CD14-positive monocyte (primary cell): ENCODE measurements around the gene UGT1A9. TPM values are rescaled to one million over a fixed set of nuclear protein-coding genes. Genes with fewer than 3 reads are reported as not detected.

ENCODE experiments used
- DNase-seq, 3 donors: peaks; one replicate each; pipeline ENCODE4 v3.0.0-alpha.2; 2011 to 2022
- H2AFZ ChIP-seq: 2 replicates; pipeline ENCODE4 v1.6.0; 2012; ENCODE audit warnings: mild to moderate bottlenecking, low read depth, low read length, inconsistent platforms; ENCODE audit not compliant: insufficient read depth, poor library complexity, severe bottlenecking
- H3K27ac ChIP-seq, 2 donors: 1 replicate in 1 of 2; 2 replicates in 1 of 2; pipeline ENCODE4 v1.5.1; 2012 to 2013; ENCODE audit warnings: low read length in 2 of 2, control low read depth in 1 of 2, inconsistent platforms in 1 of 2, low read depth in 1 of 2, mild to moderate bottlenecking in 1 of 2
- H3K27me3 ChIP-seq, 2 donors: one replicate each; pipeline versions ENCODE4 v1.6.0 to v1.6.1; 2011 to 2013; ENCODE audit warnings: low read length in 2 of 2; ENCODE audit not compliant: control insufficient read depth in 2 of 2, insufficient read depth in 2 of 2
- H3K36me3 ChIP-seq, 2 donors: replicated peaks in 1 of 2; 1 replicate in 1 of 2; 2 replicates in 1 of 2; pipeline versions ENCODE4 v1.5.1 to v1.6.1; 2012 to 2013; ENCODE audit warnings: low read length in 2 of 2, control low read depth in 1 of 2, inconsistent platforms in 1 of 2, mild to moderate bottlenecking in 1 of 2; ENCODE audit not compliant: insufficient read depth in 2 of 2, control insufficient read depth in 1 of 2
- H3K4me1 ChIP-seq, 2 donors: 1 replicate in 1 of 2; 2 replicates in 1 of 2; pipeline versions ENCODE4 v1.5.1 to v1.6.1; 2012 to 2013; ENCODE audit warnings: low read length in 2 of 2, control low read depth in 1 of 2, inconsistent platforms in 1 of 2, mild to moderate bottlenecking in 1 of 2, moderate library complexity in 1 of 2; ENCODE audit not compliant: insufficient read depth in 2 of 2, control insufficient read depth in 1 of 2
- H3K4me2 ChIP-seq: replicated peaks from 2 replicates; pipeline ENCODE3; 2012; ENCODE audit warnings: low read length, moderate library complexity, mild to moderate bottlenecking; ENCODE audit not compliant: poor library complexity, severe bottlenecking; ENCODE audit errors: extremely low read depth
- H3K4me3 ChIP-seq, 3 experiments: fragments of 200-600 bp in 1 of 3; sonication (generic) in 1 of 3; replicated peaks in 1 of 3; 1 replicate in 2 of 3; 2 replicates in 1 of 3; pipeline ENCODE4 v1.5.1; 2011 to 2013; ENCODE audit warnings: low read length in 3 of 3, mild to moderate bottlenecking in 3 of 3, control low read depth in 2 of 3, low read depth in 2 of 3, inconsistent platforms in 1 of 3, moderate library complexity in 1 of 3
- H3K79me2 ChIP-seq: 2 replicates; pipeline ENCODE4 v1.6.0; 2012; ENCODE audit warnings: mild to moderate bottlenecking, control low read depth, inconsistent platforms, low read length, moderate library complexity; ENCODE audit not compliant: insufficient read depth
- H3K9ac ChIP-seq: 2 replicates; pipeline ENCODE4 v1.6.0; 2017; ENCODE audit warnings: low read length, mild to moderate bottlenecking; ENCODE audit not compliant: insufficient read depth, poor library complexity, severe bottlenecking
- H3K9me3 ChIP-seq, 2 donors: replicated peaks in 1 of 2; 1 replicate in 1 of 2; 2 replicates in 1 of 2; pipeline versions ENCODE4 v1.5.1 to v1.6.1; 2012 to 2013; ENCODE audit warnings: low read length in 2 of 2, control low read depth in 1 of 2; ENCODE audit not compliant: control insufficient read depth in 1 of 2, insufficient read depth in 1 of 2
- H4K20me1 ChIP-seq: 2 replicates; pipeline ENCODE4 v1.6.0; 2012; ENCODE audit warnings: mild to moderate bottlenecking, low read length, control low read depth, moderate library complexity; ENCODE audit not compliant: insufficient read depth
- H3K27ac Mint-ChIP-seq, 7 donors: one replicate each; pipeline ENCODE4 v1.8.0; 2020; ENCODE audit warnings: mild to moderate bottlenecking in 7 of 7, mixed read lengths in 7 of 7, moderate library complexity in 6 of 7, inconsistent platforms in 2 of 7
- H3K27me3 Mint-ChIP-seq, 3 donors: one replicate each; pipeline ENCODE4 v1.8.0; 2021 to 2022; ENCODE audit warnings: low read depth in 3 of 3, mild to moderate bottlenecking in 3 of 3, mixed read lengths in 3 of 3, moderate library complexity in 3 of 3, inconsistent platforms in 1 of 3
- H3K36me3 Mint-ChIP-seq, 2 donors: one replicate each; pipeline ENCODE4 v1.8.0; 2020; ENCODE audit warnings: mixed read lengths in 2 of 2, inconsistent platforms in 1 of 2, mild to moderate bottlenecking in 1 of 2
- H3K4me1 Mint-ChIP-seq: one replicate; pipeline ENCODE4 v1.8.0; 2020; ENCODE audit warnings: mild to moderate bottlenecking, mixed read lengths
- H3K4me3 Mint-ChIP-seq, 2 donors: one replicate each; pipeline ENCODE4 v1.8.0; 2020; ENCODE audit warnings: mild to moderate bottlenecking in 2 of 2, mixed read lengths in 2 of 2, moderate library complexity in 1 of 2
- H3K9me3 Mint-ChIP-seq, 7 donors: one replicate each; pipeline ENCODE4 v1.8.0; 2020 to 2022; ENCODE audit warnings: mixed read lengths in 7 of 7, mild to moderate bottlenecking in 6 of 7, moderate library complexity in 6 of 7, inconsistent platforms in 2 of 7
- WGBS: methylation state at CpG from one replicate; pipeline ENCODE4 v1.1.5; 2013; ENCODE audit warnings: missing lambda C conversion rate; ENCODE audit not compliant: insufficient coverage; 5-methylcytosine and 5-hydroxymethylcytosine counted together
- intact Hi-C, 2 donors: fragments of 100-400 bp; cut with micrococcal nuclease; formaldehyde crosslinking; loops; one replicate each; pipeline versions ENCODE4 v1.15.0 to v1.15.1; 2023
- polyA plus RNA-seq, 3 donors: library from polyadenylated mRNA; depleted of rRNA in 1 of 3; unstranded in 2 of 3; stranded (reverse) in 1 of 3; fragments of 300-500 nt in 2 of 3; fragments of >200 nt in 1 of 3; fragmentation: Illumina TruSeq in 2 of 3; gene quantifications; 1 replicate in 2 of 3; 2 replicates in 1 of 3; pipeline ENCODE4 v1.2.3, GENCODE V29; 2012 to 2021
- TF ChIP-seq, protein P1 (sequence below): fragments of 200-600 bp; IDR thresholded peaks from one replicate; pipeline ENCODE4 v1.8.0; 2022; ENCODE audit warnings: antibody characterized with exemption, mild to moderate bottlenecking

UGT1A9 gene
- polyA plus RNA-seq, 3 donors: not detected

DNA sequence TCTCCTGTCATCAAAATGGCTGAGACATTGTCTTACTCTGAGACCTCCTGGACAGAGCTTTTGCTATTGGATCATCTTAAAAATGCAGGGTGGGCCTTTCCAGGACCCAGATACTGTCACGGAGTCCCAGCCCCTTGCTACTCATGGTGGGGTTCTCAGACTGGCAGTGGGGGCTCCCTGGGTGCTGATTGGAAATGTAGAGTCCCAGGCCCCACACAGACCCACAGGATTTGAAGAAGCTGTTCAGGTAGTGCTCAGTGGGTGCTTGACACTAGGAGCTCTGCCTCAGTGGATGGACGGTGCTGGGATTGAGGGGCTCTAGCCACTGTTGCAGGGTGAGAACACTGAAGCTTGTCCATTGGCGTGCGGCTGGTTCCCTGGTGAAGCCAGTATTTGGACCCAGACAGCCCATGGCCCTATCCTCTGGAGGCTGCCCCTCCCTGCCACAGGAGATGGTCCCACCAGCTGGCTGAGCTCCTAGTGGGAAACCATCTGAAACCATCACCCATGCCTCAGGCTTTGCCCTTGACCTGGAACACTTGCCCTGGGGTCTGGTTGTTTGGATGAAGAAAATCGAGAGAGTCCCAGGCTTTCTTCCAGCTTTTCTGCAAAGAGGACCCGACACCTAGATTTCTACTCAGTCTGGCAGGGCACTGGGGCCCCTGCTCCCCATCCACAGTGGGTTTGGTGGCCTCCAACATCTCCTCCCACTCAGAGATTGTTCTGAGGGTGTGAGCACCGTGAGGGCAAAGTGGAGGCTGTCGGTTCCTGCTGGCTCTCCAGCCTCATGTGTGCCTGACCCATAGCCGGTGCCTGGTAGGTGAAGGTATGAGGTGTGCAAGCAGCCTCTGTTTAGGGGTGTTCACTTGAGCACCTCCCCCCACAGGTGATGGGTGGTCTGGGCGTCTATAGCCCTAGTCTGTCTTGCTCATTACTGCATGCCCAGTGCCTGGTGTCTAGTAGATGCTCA lies 136.6 kb downstream of the UGT1A9 start:
- Histone ChIP-seq H3K4me1 (no peaks in the 10 kb centered on the region), H3K27ac (no peak overlapping the region), H2AFZ (no peak overlapping the region), H3K9me3 (no peaks in the 10 kb centered on the region), H3K79me2 (no peaks in the 10 kb centered on the region), H3K4me2 (no peak overlapping the region), H3K4me3 (no peak overlapping the region), H3K36me3 (no peaks in the 10 kb centered on the region), H3K27me3 (no peaks in the 10 kb centered on the region), H4K20me1 (no peaks in the 10 kb centered on the region), H3K9ac (no peak overlapping the region)
- Mint-ChIP-seq H3K27ac (no peak overlapping the region), H3K36me3 (no peaks in the 10 kb centered on the region), H3K4me3 (peak overlapping the region in 1 of 2 donors; percentile 14), H3K4me1 (no peaks in the 10 kb centered on the region), H3K27me3 (peaks cover 2 to 5% (median 3%) of the 10 kb centered on the region in 3 donors), H3K9me3 (peaks cover 0 to 5% (median 2%) of the 10 kb centered on the region in 7 donors)
- TF ChIP-seq, protein P1, sequence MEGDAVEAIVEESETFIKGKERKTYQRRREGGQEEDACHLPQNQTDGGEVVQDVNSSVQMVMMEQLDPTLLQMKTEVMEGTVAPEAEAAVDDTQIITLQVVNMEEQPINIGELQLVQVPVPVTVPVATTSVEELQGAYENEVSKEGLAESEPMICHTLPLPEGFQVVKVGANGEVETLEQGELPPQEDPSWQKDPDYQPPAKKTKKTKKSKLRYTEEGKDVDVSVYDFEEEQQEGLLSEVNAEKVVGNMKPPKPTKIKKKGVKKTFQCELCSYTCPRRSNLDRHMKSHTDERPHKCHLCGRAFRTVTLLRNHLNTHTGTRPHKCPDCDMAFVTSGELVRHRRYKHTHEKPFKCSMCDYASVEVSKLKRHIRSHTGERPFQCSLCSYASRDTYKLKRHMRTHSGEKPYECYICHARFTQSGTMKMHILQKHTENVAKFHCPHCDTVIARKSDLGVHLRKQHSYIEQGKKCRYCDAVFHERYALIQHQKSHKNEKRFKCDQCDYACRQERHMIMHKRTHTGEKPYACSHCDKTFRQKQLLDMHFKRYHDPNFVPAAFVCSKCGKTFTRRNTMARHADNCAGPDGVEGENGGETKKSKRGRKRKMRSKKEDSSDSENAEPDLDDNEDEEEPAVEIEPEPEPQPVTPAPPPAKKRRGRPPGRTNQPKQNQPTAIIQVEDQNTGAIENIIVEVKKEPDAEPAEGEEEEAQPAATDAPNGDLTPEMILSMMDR: no peak
- DNase-seq: no peak
- WGBS: 87% methylated on average over 5 of the region's 10 CpGs
- intact Hi-C loops: no loop called here

DNA sequence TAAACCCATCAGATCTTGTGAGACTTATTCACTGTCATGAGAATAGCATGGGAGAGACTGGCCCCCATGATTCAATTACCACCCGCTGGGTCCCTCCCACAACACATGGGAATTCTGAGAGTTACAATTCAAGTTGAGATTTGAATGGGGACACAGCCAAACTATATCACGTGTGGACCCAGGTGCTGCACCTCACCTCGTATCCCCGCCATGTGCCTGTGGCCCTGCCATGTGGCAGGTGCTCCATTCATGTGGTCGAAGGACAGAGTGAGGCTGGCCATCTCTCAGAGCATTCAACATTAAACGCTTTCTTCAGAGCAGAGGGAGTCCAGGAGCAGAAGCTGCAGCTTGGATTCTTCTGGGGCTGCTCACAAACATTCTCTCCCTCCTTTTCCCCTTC lies 138.7 kb downstream of the UGT1A9 start:
- no peaks in the 10 kb centered on the region for H3K4me1 Mint-ChIP-seq
- no peaks in the 10 kb centered on the region for H3K9me3 ChIP-seq
- DNase-seq: no peak
- no peaks in the 10 kb centered on the region for H3K36me3 Mint-ChIP-seq
- no peak overlapping the region for H3K9ac ChIP-seq
- no peaks in the 10 kb centered on the region for H3K79me2 ChIP-seq
- no peaks in the 10 kb centered on the region for H4K20me1 ChIP-seq
- intact Hi-C loops: no loop called here
- no peak overlapping the region for H3K4me3 ChIP-seq
- no peaks in the 10 kb centered on the region for H3K27me3 ChIP-seq
- H2AFZ ChIP-seq: no peak overlapping the region
- no peak overlapping the region for H3K27ac ChIP-seq
- no peaks in the 10 kb centered on the region for H3K36me3 ChIP-seq
- no peak overlapping the region for H3K4me2 ChIP-seq
- H3K27ac Mint-ChIP-seq: no peak overlapping the region
- TF ChIP-seq, protein P1: no peak
- no peak overlapping the region for H3K4me3 Mint-ChIP-seq
- peaks cover 0 to 6% (median 2%) of the 10 kb centered on the region in 7 donors for H3K9me3 Mint-ChIP-seq
- H3K4me1 ChIP-seq: no peaks in the 10 kb centered on the region
- WGBS: 87% methylated on average over 5 of the region's 6 CpGs
- H3K27me3 Mint-ChIP-seq: peaks cover 2 to 5% (median 5%) of the 10 kb centered on the region in 3 donors
